ENCODE data around the gene SUN5. TPM values are rescaled to one million over a fixed set of nuclear protein-coding genes. Genes with fewer than 3 reads are reported as not detected.
"Not testable (repeated sequence)": the region's sequence is repeated elsewhere in the genome, so short reads cannot be mapped to it uniquely, and the experiment has no call there.

The SUN5 gene
- total RNA-seq, 1 donor from 2014 or later: not detected

- no peak for DNase-seq (ENCODE audit: low spot score)
Measured at GRCh38 chr20:32978009-32978335, 26.3 kb downstream of the SUN5 start.

GRCh38 chr20:32977281-32978008, 26.8 kb downstream of the SUN5 start:
- peak; percentile 83 for DNase-seq (ENCODE audit: low spot score)

- peak; percentile 33 for DNase-seq (ENCODE audit: low spot score)
Measured at GRCh38 chr20:32976746-32977145, 27.5 kb downstream of the SUN5 start.

GRCh38 chr20:32975698-32976674, 28.2 kb downstream of the SUN5 start:
- DNase-seq (ENCODE audit: low spot score): peak; percentile 69

- DNase-seq (ENCODE audit: low spot score): not testable (repeated sequence)
Measured at GRCh38 chr20:32975121-32975520, 29.1 kb downstream of the SUN5 start.

- DNase-seq (ENCODE audit: low spot score): peak; percentile 41
Measured at GRCh38 chr20:32974204-32975064, 29.8 kb downstream of the SUN5 start.

GRCh38 chr20:32973077-32973717, 31.0 kb downstream of the SUN5 start:
- peak; percentile 76 for DNase-seq (ENCODE audit: low spot score)

GRCh38 chr20:32972181-32973076, 31.8 kb downstream of the SUN5 start:
- peak; percentile 67 for DNase-seq (ENCODE audit: low spot score)

- no peak for DNase-seq (ENCODE audit: low spot score)
Measured at GRCh38 chr20:32971703-32972161, 32.5 kb downstream of the SUN5 start.

- peak; percentile 86 for DNase-seq (ENCODE audit: low spot score)
Measured at GRCh38 chr20:32970973-32971300, 33.3 kb downstream of the SUN5 start.

- DNase-seq (ENCODE audit: low spot score): peak; percentile 81
Measured at GRCh38 chr20:32970115-32970972, 33.9 kb downstream of the SUN5 start.

- peak; percentile 55 for DNase-seq (ENCODE audit: low spot score)
Measured at GRCh38 chr20:32969356-32970114, 34.7 kb downstream of the SUN5 start.

GRCh38 chr20:32968478-32969241, 35.6 kb downstream of the SUN5 start:
- DNase-seq (ENCODE audit: low spot score): peak; percentile 80

GRCh38 chr20:32967961-32968457, 36.2 kb downstream of the SUN5 start:
- DNase-seq (ENCODE audit: low spot score): no peak

- DNase-seq (ENCODE audit: low spot score): peak; percentile 81
Measured at GRCh38 chr20:32966881-32967781, 37.1 kb downstream of the SUN5 start.

- DNase-seq (ENCODE audit: low spot score): peak; percentile 74
Measured at GRCh38 chr20:32966382-32966781, 37.9 kb downstream of the SUN5 start.

Data from mesenteric fat pad (tissue), 1 donor.